Fibroblast of lung (primary cell): ENCODE measurements around the gene AQP1. TPM values are rescaled to one million over a fixed set of nuclear protein-coding genes. Genes with fewer than 3 reads are reported as not detected.

ENCODE experiments used
- DNase-seq, 2 donors: peaks; one replicate each; pipeline versions ENCODE4 v3.0.0 to v3.0.0-alpha.2; 2010; ENCODE audit warnings: low read depth in 2 of 2
- H2AFZ ChIP-seq: 2 replicates; pipeline ENCODE4 v1.5.1; 2012; ENCODE audit warnings: low read length, control low read depth, inconsistent platforms
- H3K27ac ChIP-seq: 2 replicates; pipeline ENCODE4 v1.5.1; 2011; ENCODE audit warnings: low read length, control low read depth; ENCODE audit not compliant: insufficient read depth
- H3K27me3 ChIP-seq: 2 replicates; pipeline ENCODE4 v1.5.1; 2011; ENCODE audit warnings: mild to moderate bottlenecking, low read length; ENCODE audit not compliant: control insufficient read depth, insufficient read depth
- H3K36me3 ChIP-seq: 2 replicates; pipeline ENCODE4 v1.5.1; 2011; ENCODE audit warnings: low read length; ENCODE audit not compliant: control insufficient read depth, insufficient read depth
- H3K4me1 ChIP-seq: 2 replicates; pipeline ENCODE4 v1.5.1; 2011; ENCODE audit warnings: low read length; ENCODE audit not compliant: control insufficient read depth, insufficient read depth; ENCODE audit errors: extremely low read depth
- H3K4me2 ChIP-seq: 2 replicates; pipeline ENCODE4 v1.5.1; 2011; ENCODE audit warnings: low read length, control low read depth; ENCODE audit not compliant: insufficient read depth; ENCODE audit errors: extremely low read depth
- H3K4me3 ChIP-seq, 4 experiments: fragments of 200-600 bp in 1 of 4; sonication (generic) in 1 of 4; replicated peaks in 1 of 4; 2 replicates each; pipeline ENCODE4 v1.5.1; 2011 to 2016; ENCODE audit warnings: low read length in 4 of 4, low read depth in 3 of 4, mild to moderate bottlenecking in 3 of 4, control low read depth in 2 of 4, inconsistent platforms in 1 of 4, mixed read lengths in 1 of 4; ENCODE audit not compliant: insufficient read depth in 1 of 4; ENCODE audit errors: control extremely low read depth in 1 of 4
- H3K79me2 ChIP-seq: 2 replicates; pipeline ENCODE4 v1.5.1; 2012; ENCODE audit warnings: mild to moderate bottlenecking, low read length, inconsistent platforms; ENCODE audit not compliant: control insufficient read depth, insufficient read depth
- H3K9ac ChIP-seq: 2 replicates; pipeline ENCODE4 v1.5.1; 2011; ENCODE audit warnings: mild to moderate bottlenecking, low read length, control low read depth; ENCODE audit not compliant: insufficient read depth
- H3K9me3 ChIP-seq: 2 replicates; pipeline ENCODE4 v1.5.1; 2012; ENCODE audit warnings: low read depth, low read length; ENCODE audit not compliant: control insufficient read depth, insufficient read depth
- H4K20me1 ChIP-seq: 2 replicates; pipeline ENCODE4 v1.5.1; 2011; ENCODE audit warnings: low read length; ENCODE audit not compliant: control insufficient read depth, insufficient read depth; ENCODE audit errors: extremely low read depth
- EZH2 ChIP-seq: IDR thresholded peaks from 2 replicates; pipeline ENCODE4 v1.5.1; 2012; ENCODE audit warnings: low read length, control low read depth, mild to moderate bottlenecking; ENCODE audit errors: missing control alignments
- polyA plus RNA-seq, 2 donors: library from polyadenylated mRNA; depleted of rRNA in 1 of 2; stranded (reverse) in 1 of 2; unstranded in 1 of 2; fragments of >200 nt; gene quantifications; 2 replicates each; pipeline ENCODE4 v1.2.1, GENCODE V29; 2011 to 2012; ENCODE audit warnings: missing spikeins in 1 of 2
- total RNA-seq: library from RNA; depleted of rRNA; stranded (reverse); fragments of >200 nt; gene quantifications from 2 replicates; pipeline ENCODE4 v1.2.1, GENCODE V29; 2014
- TF ChIP-seq, protein P1 (sequence below), 2 donors: IDR thresholded peaks in 1 of 2; conservative IDR thresholded peaks in 1 of 2; 1 replicate in 1 of 2; 2 replicates in 1 of 2; pipeline ENCODE4 v1.5.1; 2011 to 2012; ENCODE audit warnings: low read length in 2 of 2, control low read depth in 1 of 2, inconsistent platforms in 1 of 2, low read depth in 1 of 2, mild to moderate bottlenecking in 1 of 2

Gene AQP1
- total and polyA plus RNA-seq, 2 donors (not counting 1 experiment from before 2014, with no cell fraction given): 13.0 to 44.6 TPM

DNA sequence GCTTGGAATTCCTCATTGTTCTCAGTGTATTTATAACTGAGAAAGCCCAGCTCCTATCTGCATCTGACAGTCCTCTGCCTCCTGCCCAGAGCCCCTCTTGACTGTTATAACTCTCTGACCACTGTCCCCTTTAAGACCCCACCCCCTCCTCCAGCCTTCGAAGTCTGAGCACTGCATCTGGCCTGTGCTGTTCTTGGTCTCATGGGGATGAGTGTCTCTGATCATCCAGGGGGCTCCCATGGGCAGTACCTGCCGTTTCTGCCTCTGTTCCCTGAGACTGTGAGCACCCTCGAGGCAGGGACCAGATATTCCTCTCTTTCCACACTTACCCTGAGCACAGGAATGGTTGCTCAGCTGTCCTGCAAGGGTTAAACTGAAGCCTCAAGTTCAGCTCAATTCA is 59.8 kb downstream of the AQP1 start:
- Histone ChIP-seq H4K20me1 (no peaks in the 10 kb centered on the region), H3K9me3 (no peaks in the 10 kb centered on the region), H3K4me3 (no peak overlapping the region), H3K9ac (no peak overlapping the region), H3K27ac (no peak overlapping the region), H3K79me2 (no peaks in the 10 kb centered on the region), H3K4me2 (no peak overlapping the region), H2AFZ (no peak overlapping the region), H3K36me3 (no peaks in the 10 kb centered on the region), H3K4me1 (no peaks in the 10 kb centered on the region), H3K27me3 (peaks cover 17% of the 10 kb centered on the region)
- TF ChIP-seq, protein P1, sequence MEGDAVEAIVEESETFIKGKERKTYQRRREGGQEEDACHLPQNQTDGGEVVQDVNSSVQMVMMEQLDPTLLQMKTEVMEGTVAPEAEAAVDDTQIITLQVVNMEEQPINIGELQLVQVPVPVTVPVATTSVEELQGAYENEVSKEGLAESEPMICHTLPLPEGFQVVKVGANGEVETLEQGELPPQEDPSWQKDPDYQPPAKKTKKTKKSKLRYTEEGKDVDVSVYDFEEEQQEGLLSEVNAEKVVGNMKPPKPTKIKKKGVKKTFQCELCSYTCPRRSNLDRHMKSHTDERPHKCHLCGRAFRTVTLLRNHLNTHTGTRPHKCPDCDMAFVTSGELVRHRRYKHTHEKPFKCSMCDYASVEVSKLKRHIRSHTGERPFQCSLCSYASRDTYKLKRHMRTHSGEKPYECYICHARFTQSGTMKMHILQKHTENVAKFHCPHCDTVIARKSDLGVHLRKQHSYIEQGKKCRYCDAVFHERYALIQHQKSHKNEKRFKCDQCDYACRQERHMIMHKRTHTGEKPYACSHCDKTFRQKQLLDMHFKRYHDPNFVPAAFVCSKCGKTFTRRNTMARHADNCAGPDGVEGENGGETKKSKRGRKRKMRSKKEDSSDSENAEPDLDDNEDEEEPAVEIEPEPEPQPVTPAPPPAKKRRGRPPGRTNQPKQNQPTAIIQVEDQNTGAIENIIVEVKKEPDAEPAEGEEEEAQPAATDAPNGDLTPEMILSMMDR (conservative IDR thresholded peaks at IDR 0.05 in 1 of 2, IDR thresholded peaks at IDR 0.05 in 1 of 2; ENCODE audit: low read depth in 1 of 2, low read length in 2 of 2): no peak
- TF ChIP-seq EZH2: no peak
- no peak for DNase-seq

DNA sequence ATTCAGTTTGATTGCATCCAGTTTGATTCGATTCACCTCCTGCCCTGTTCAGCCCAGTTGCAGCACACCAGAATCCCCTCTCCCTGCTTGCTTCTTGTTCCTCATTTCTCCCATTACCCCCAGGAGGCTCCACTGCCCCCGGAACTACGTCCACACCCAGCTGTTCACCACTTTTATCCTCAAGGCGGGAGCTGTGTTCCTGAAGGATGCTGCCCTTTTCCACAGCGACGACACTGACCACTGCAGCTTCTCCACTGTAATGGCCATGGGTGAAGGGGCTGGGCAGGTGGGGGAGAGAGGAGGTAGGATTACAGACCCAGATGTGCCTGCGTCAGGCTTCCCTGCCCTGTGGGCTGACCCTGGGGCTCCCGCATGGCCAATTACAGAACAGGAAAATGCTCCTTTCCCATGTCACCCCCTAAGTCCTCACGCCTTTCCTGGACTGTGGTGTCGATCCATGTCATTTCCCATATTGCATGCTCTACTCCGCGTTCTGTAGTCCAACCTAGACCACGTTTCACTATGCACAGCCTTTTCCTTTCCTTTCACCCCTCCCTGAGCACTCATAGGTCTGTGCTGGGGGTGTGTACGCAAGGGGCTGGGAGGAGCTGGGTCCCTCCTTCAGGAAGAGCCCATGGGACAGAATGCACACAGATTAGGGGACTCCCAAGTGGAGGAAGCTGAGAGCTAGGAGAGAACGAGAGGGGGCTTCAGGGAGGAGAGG is 60.3 kb downstream of the AQP1 start:
- Histone ChIP-seq H4K20me1 (no peaks in the 10 kb centered on the region), H3K9me3 (no peaks in the 10 kb centered on the region), H3K4me3 (no peak overlapping the region), H2AFZ (no peak overlapping the region), H3K9ac (no peak overlapping the region), H3K27ac (no peak overlapping the region), H3K27me3 (peaks cover 17% of the 10 kb centered on the region), H3K4me1 (no peaks in the 10 kb centered on the region), H3K79me2 (no peaks in the 10 kb centered on the region), H3K4me2 (no peak overlapping the region), H3K36me3 (no peaks in the 10 kb centered on the region)
- no peak for TF ChIP-seq EZH2
- TF ChIP-seq, protein P1 (conservative IDR thresholded peaks at IDR 0.05 in 1 of 2, IDR thresholded peaks at IDR 0.05 in 1 of 2; ENCODE audit: low read depth in 1 of 2, low read length in 2 of 2): no peak
- DNase-seq: no peak

DNA sequence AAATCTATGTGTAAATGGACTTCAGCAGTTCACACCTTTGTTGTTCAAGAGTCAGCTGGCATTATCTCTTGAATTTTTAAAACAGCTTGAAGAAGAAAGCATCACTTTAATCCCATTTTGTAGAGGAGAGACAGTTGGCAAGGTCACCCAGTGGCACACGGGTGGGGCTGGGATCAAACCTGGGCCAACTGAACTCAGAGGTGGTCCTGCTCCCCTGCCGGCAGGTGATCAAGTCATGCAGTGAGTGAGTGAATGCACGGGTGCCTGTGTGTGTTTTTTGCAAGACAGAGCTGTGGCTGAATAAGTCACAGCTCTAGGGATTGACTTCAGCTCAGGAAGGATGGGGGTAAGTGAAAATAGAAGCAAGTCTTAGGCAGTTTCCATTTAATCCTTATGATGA is 61.6 kb downstream of the AQP1 start:
- H4K20me1 ChIP-seq: no peaks in the 10 kb centered on the region
- H3K4me1 ChIP-seq: no peaks in the 10 kb centered on the region
- no peak overlapping the region for H3K27ac ChIP-seq
- H3K9me3 ChIP-seq: no peaks in the 10 kb centered on the region
- no peaks in the 10 kb centered on the region for H3K36me3 ChIP-seq
- no peak overlapping the region for H2AFZ ChIP-seq
- no peak for DNase-seq
- H3K27me3 ChIP-seq: peaks cover 11% of the 10 kb centered on the region
- no peak overlapping the region for H3K4me3 ChIP-seq
- H3K9ac ChIP-seq: no peak overlapping the region
- H3K79me2 ChIP-seq: no peaks in the 10 kb centered on the region
- no peak overlapping the region for H3K4me2 ChIP-seq
- no peak for TF ChIP-seq EZH2
- TF ChIP-seq, protein P1 (conservative IDR thresholded peaks at IDR 0.05 in 1 of 2, IDR thresholded peaks at IDR 0.05 in 1 of 2; ENCODE audit: low read depth in 1 of 2, low read length in 2 of 2): no peak
